Measurements from ENCODE around the gene RNF212B.

Gene RNF212B

DNA sequence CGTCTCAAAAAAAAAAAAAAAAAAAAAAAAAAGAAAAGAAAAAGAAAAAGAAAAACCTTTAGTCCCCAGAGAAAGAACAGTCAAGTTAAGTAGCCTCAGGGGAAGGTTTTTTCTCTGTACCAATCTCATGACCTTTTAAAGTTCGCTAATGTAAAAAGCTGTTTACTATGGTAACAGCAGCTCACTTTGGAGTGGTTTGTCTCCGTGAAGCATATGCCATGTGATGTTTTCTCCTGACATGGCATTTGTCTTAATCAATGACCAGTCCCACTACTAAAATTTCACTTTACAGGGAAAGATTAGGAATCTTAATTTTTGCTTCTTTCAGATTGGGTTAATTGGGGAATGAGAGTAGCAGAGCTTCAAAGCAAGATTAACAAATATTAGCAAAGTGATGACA, 4.3 kb downstream of the RNF212B start:
- Histone ChIP-seq H3K79me2 (ENCODE audit: insufficient read depth, low read length) (no peaks in the 10 kb centered on the region), H3K36me3 (ENCODE audit: insufficient read depth, low read length) (no peaks in the 10 kb centered on the region), H3F3A (ENCODE audit: insufficient read depth, low read length) (no peaks in the 10 kb centered on the region), H3K9me2 (ENCODE audit: low read depth, low read length) (no peaks in the 10 kb centered on the region), H3K4me2 (ENCODE audit: low read length) (no peak overlapping the region), H4K20me1 (ENCODE audit: insufficient read depth, low read length) (no peaks in the 10 kb centered on the region), H3K4me3 (ENCODE audit: low read depth, low read length, poor library complexity, severe bottlenecking) (no peak overlapping the region), H3K27me3 (ENCODE audit: insufficient read depth, low read length) (no peaks in the 10 kb centered on the region), H3K27ac (ENCODE audit: low read depth, low read length, poor library complexity, severe bottlenecking) (no peak overlapping the region), H3K9ac (ENCODE audit: low read length) (no peak overlapping the region), H3K4me1 (ENCODE audit: insufficient read depth, low read length, severe bottlenecking) (no peaks in the 10 kb centered on the region), H2AFZ (ENCODE audit: low read length) (no peak overlapping the region), H3K9me3 (ENCODE audit: low read length) (no peaks in the 10 kb centered on the region)
- TF ChIP-seq CTCF (IDR thresholded peaks at IDR 0.05; ENCODE audit: low read length) (no peak), EZH2 (IDR thresholded peaks at IDR 0.05; ENCODE audit: borderline replicate concordance, low read length) (no peak)

GRCh38 chr14:23243066-23243465, 5.3 kb downstream of the RNF212B start:
- H3K4me3 ChIP-seq (ENCODE audit: low read depth, low read length, poor library complexity, severe bottlenecking), result no peak overlapping the region

DNA sequence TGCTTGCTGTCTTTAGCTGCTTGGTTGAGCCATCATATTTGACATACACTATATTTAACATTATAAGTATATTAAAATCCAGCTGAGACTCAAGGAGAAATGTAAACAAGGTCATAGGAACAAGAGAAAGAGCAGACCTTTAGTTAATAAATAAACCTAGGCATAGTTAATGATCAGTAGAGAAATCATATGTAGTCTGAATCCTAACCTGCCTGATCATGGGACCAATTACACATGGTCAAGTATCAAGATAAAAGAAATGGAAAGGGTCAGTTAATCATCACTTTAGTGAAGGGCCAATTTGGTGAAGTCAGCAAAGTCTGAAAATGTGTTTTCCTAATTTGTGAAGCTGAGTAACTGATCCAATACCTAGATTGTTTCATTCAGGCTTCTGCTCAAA, 7.5 kb downstream of the RNF212B start:
- Histone ChIP-seq H2AFZ (ENCODE audit: low read length) (no peak overlapping the region), H3K79me2 (ENCODE audit: insufficient read depth, low read length) (no peaks in the 10 kb centered on the region), H3K27me3 (ENCODE audit: insufficient read depth, low read length) (no peaks in the 10 kb centered on the region), H3K4me3 (ENCODE audit: low read depth, low read length, poor library complexity, severe bottlenecking) (no peak overlapping the region), H3K4me1 (ENCODE audit: insufficient read depth, low read length, severe bottlenecking) (no peaks in the 10 kb centered on the region), H3F3A (ENCODE audit: insufficient read depth, low read length) (no peaks in the 10 kb centered on the region), H3K9me2 (ENCODE audit: low read depth, low read length) (no peaks in the 10 kb centered on the region), H3K9me3 (ENCODE audit: low read length) (no peaks in the 10 kb centered on the region), H4K20me1 (ENCODE audit: insufficient read depth, low read length) (no peaks in the 10 kb centered on the region), H3K9ac (ENCODE audit: low read length) (no peak overlapping the region), H3K27ac (ENCODE audit: low read depth, low read length, poor library complexity, severe bottlenecking) (no peak overlapping the region), H3K4me2 (ENCODE audit: low read length) (no peak overlapping the region), H3K36me3 (ENCODE audit: insufficient read depth, low read length) (no peaks in the 10 kb centered on the region)
- no peak for TF ChIP-seq EZH2 (IDR thresholded peaks at IDR 0.05; ENCODE audit: borderline replicate concordance, low read length)

More at GRCh38 chr14:23243066-23243465, 5.3 kb downstream of the RNF212B start:
- no peaks in the 10 kb centered on the region for H3K9me3 ChIP-seq (ENCODE audit: low read length)
- no peak for TF ChIP-seq CTCF (IDR thresholded peaks at IDR 0.05; ENCODE audit: low read length)
- TF ChIP-seq EZH2 (IDR thresholded peaks at IDR 0.05; ENCODE audit: borderline replicate concordance, low read length), result no peak
- H3K36me3 ChIP-seq (ENCODE audit: insufficient read depth, low read length), result no peaks in the 10 kb centered on the region
- no peak overlapping the region for H2AFZ ChIP-seq (ENCODE audit: low read length)
- H3K9ac ChIP-seq (ENCODE audit: low read length), result no peak overlapping the region
- H3K27ac ChIP-seq (ENCODE audit: low read depth, low read length, poor library complexity, severe bottlenecking), result no peak overlapping the region
- no peaks in the 10 kb centered on the region for H3K79me2 ChIP-seq (ENCODE audit: insufficient read depth, low read length)
- no peaks in the 10 kb centered on the region for H3K9me2 ChIP-seq (ENCODE audit: low read depth, low read length)
- H4K20me1 ChIP-seq (ENCODE audit: insufficient read depth, low read length), result no peaks in the 10 kb centered on the region
- no peaks in the 10 kb centered on the region for H3F3A ChIP-seq (ENCODE audit: insufficient read depth, low read length)
- no peaks in the 10 kb centered on the region for H3K27me3 ChIP-seq (ENCODE audit: insufficient read depth, low read length)
- no peaks in the 10 kb centered on the region for H3K4me1 ChIP-seq (ENCODE audit: insufficient read depth, low read length, severe bottlenecking)
- no peak overlapping the region for H3K4me2 ChIP-seq (ENCODE audit: low read length)

DNA sequence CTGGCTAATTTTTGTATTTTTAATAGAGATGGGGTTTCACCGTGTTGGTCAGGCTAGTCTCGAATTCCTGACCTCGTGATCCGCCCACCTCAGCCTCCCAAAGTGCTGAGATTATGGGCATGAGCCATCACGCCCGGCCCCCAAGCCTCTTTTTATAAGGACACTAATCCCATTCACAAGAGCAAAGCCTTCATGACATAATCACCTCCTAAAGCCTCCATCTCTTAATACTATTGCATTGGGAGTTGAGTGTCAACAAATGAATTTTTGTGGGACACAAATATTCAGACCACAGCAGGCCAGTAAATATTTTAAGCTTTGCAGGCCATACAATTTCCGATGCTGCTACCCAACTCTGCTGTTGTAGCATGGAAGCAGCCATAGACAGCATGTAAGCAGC, 10.9 kb downstream of the RNF212B start:
- TF ChIP-seq EZH2 (IDR thresholded peaks at IDR 0.05; ENCODE audit: borderline replicate concordance, low read length), result no peak
- no peaks in the 10 kb centered on the region for H3K4me1 ChIP-seq (ENCODE audit: insufficient read depth, low read length, severe bottlenecking)
- H2AFZ ChIP-seq (ENCODE audit: low read length), result no peak overlapping the region
- no peak overlapping the region for H3K4me3 ChIP-seq (ENCODE audit: low read depth, low read length, poor library complexity, severe bottlenecking)
- H3K27ac ChIP-seq (ENCODE audit: low read depth, low read length, poor library complexity, severe bottlenecking), result no peak overlapping the region
- H4K20me1 ChIP-seq (ENCODE audit: insufficient read depth, low read length), result no peaks in the 10 kb centered on the region
- H3K9ac ChIP-seq (ENCODE audit: low read length), result no peak overlapping the region
- no peaks in the 10 kb centered on the region for H3K9me2 ChIP-seq (ENCODE audit: low read depth, low read length)
- no peaks in the 10 kb centered on the region for H3F3A ChIP-seq (ENCODE audit: insufficient read depth, low read length)
- no peak overlapping the region for H3K4me2 ChIP-seq (ENCODE audit: low read length)
- no peaks in the 10 kb centered on the region for H3K36me3 ChIP-seq (ENCODE audit: insufficient read depth, low read length)
- H3K9me3 ChIP-seq (ENCODE audit: low read length), result no peaks in the 10 kb centered on the region
- H3K27me3 ChIP-seq (ENCODE audit: insufficient read depth, low read length), result no peaks in the 10 kb centered on the region; the same call in 1 of the 2 replicates
- no peaks in the 10 kb centered on the region for H3K79me2 ChIP-seq (ENCODE audit: insufficient read depth, low read length)
